HK-2 (cell line): Measurements from ENCODE around the gene EFCAB12.

ENCODE experiments used
- DNase-seq: peaks from one replicate; pipeline ENCODE4 v3.0.0-alpha.2; 2018; ENCODE audit not compliant: unreplicated experiment

EFCAB12 gene

GRCh38 chr3:129445471-129445870, 17.0 kb upstream of the EFCAB12 start:
- DNase-seq = no peak

GRCh38 chr3:129442947-129443346, 14.5 kb upstream of the EFCAB12 start:
- no peak for DNase-seq

GRCh38 chr3:129442486-129442885, 14.1 kb upstream of the EFCAB12 start:
- no peak for DNase-seq

- DNase-seq = no peak
These were observed 13.3 kb upstream of the EFCAB12 start for GRCh38 chr3:129441782-129442181.

GRCh38 chr3:129441215-129441614, 12.8 kb upstream of the EFCAB12 start:
- no peak for DNase-seq

- no peak for DNase-seq
These were observed 12.3 kb upstream of the EFCAB12 start for GRCh38 chr3:129440618-129441190.

GRCh38 chr3:129439817-129440617, 11.6 kb upstream of the EFCAB12 start, which contains the start of the genes IFT122 and MBD4:
TSS of gene IFT122 (plus strand) at chr3:129440224. CDS start at chr3:129440331, 107 bp downstream.
TSS of gene MBD4 (minus strand) at chr3:129439948. CDS start at chr3:129439833, 115 bp downstream.
- peak; percentile 99 for DNase-seq

GRCh38 chr3:129439226-129439816, 10.9 kb upstream of the EFCAB12 start:
- no peak for DNase-seq

GRCh38 chr3:129435367-129435766, 6.9 kb upstream of the EFCAB12 start:
- no peak for DNase-seq

GRCh38 chr3:129434140-129434539, 5.7 kb upstream of the EFCAB12 start:
- no peak for DNase-seq

GRCh38 chr3:129433565-129433964, 5.1 kb upstream of the EFCAB12 start:
- DNase-seq = no peak

GRCh38 chr3:129432671-129433070, 4.2 kb upstream of the EFCAB12 start:
- peak; percentile 24 for DNase-seq

GRCh38 chr3:129432036-129432435, 3.6 kb upstream of the EFCAB12 start:
- no peak for DNase-seq

- DNase-seq = no peak
These were observed 1.2 kb upstream of the EFCAB12 start for GRCh38 chr3:129429602-129430001.

- no peak for DNase-seq
These were observed 630 bp upstream of the EFCAB12 start for GRCh38 chr3:129429080-129429451.

- no peak for DNase-seq
These were observed 445 bp downstream of the EFCAB12 start for GRCh38 chr3:129428007-129428375.

- DNase-seq = no peak
These were observed 2.8 kb downstream of the EFCAB12 start for GRCh38 chr3:129425619-129426018.

- DNase-seq = no peak
These were observed 3.2 kb downstream of the EFCAB12 start for GRCh38 chr3:129425213-129425612.

GRCh38 chr3:129424185-129424841, 4.1 kb downstream of the EFCAB12 start:
- DNase-seq = no peak

- DNase-seq = no peak
These were observed 5.5 kb downstream of the EFCAB12 start for GRCh38 chr3:129422897-129423296.

- no peak for DNase-seq
These were observed 6.3 kb downstream of the EFCAB12 start for GRCh38 chr3:129421988-129422745.
